ENCODE results near the gene HHATL.
"Not testable (repeated sequence)": the region's sequence is repeated elsewhere in the genome, so short reads cannot be mapped to it uniquely, and the experiment has no call there.

HHATL gene

GRCh38 chr3:42733501-42734262 is 31.1 kb upstream of the HHATL start:
- DNase-seq: no peak

- no peak for DNase-seq
These were observed 30.3 kb upstream of the HHATL start for GRCh38 chr3:42732829-42733459.

GRCh38 chr3:42732196-42732828 is 29.7 kb upstream of the HHATL start:
- DNase-seq: no peak

- no peak for DNase-seq
These were observed 29.0 kb upstream of the HHATL start for GRCh38 chr3:42731476-42732195.

GRCh38 chr3:42730706-42731420 is 28.3 kb upstream of the HHATL start:
- no peak for DNase-seq

- DNase-seq: no peak
These were observed 27.7 kb upstream of the HHATL start for GRCh38 chr3:42730294-42730693.

- DNase-seq: no peak
These were observed 27.0 kb upstream of the HHATL start for GRCh38 chr3:42729404-42730145.

- DNase-seq: no peak
These were observed 26.2 kb upstream of the HHATL start for GRCh38 chr3:42728668-42729364.

- DNase-seq: no peak
These were observed 25.5 kb upstream of the HHATL start for GRCh38 chr3:42728056-42728455.

- DNase-seq: no peak
These were observed 22.9 kb upstream of the HHATL start for GRCh38 chr3:42725454-42725853.

GRCh38 chr3:42723219-42723618 is 20.6 kb upstream of the HHATL start:
- DNase-seq: no peak

- DNase-seq: not testable (repeated sequence)
These were observed 19.8 kb upstream of the HHATL start for GRCh38 chr3:42722442-42722841.

- DNase-seq: no peak
These were observed 19.1 kb upstream of the HHATL start for GRCh38 chr3:42721690-42722089.

GRCh38 chr3:42720126-42720525 is 17.5 kb upstream of the HHATL start:
- no peak for DNase-seq

- DNase-seq: no peak
These were observed 16.4 kb upstream of the HHATL start for GRCh38 chr3:42719002-42719401.

- no peak for DNase-seq
These were observed 15.7 kb upstream of the HHATL start for GRCh38 chr3:42718338-42718737.

- no peak for DNase-seq
These were observed 14.7 kb upstream of the HHATL start for GRCh38 chr3:42717306-42717705.

- no peak for DNase-seq
These were observed 11.7 kb upstream of the HHATL start for GRCh38 chr3:42714171-42714852.

- DNase-seq: no peak
These were observed 11.1 kb upstream of the HHATL start for GRCh38 chr3:42713747-42714146.

GRCh38 chr3:42712688-42713372 is 10.2 kb upstream of the HHATL start:
- no peak for DNase-seq
